Testis (tissue), 2 donors: Measurements from ENCODE around the gene SLCO4A1.

Source experiments
- POLR2A ChIP-seq: fragments of 450-650 bp; IDR thresholded peaks from one replicate; pipeline ENCODE4 v1.6.1; 2017; ENCODE audit warnings: antibody characterized with exemption, mild to moderate bottlenecking, moderate library complexity
- TF ChIP-seq, protein P1 (sequence below), 3 experiments: fragments of 450-650 bp in 2 of 3; fragments of 200-600 bp in 1 of 3; sonication (generic) in 1 of 3; IDR thresholded peaks; one replicate each; pipeline ENCODE4 v1.5.1; 2016 to 2019; ENCODE audit warnings: antibody characterized with exemption in 3 of 3, mild to moderate bottlenecking in 2 of 3, moderate library complexity in 1 of 3

DNA sequence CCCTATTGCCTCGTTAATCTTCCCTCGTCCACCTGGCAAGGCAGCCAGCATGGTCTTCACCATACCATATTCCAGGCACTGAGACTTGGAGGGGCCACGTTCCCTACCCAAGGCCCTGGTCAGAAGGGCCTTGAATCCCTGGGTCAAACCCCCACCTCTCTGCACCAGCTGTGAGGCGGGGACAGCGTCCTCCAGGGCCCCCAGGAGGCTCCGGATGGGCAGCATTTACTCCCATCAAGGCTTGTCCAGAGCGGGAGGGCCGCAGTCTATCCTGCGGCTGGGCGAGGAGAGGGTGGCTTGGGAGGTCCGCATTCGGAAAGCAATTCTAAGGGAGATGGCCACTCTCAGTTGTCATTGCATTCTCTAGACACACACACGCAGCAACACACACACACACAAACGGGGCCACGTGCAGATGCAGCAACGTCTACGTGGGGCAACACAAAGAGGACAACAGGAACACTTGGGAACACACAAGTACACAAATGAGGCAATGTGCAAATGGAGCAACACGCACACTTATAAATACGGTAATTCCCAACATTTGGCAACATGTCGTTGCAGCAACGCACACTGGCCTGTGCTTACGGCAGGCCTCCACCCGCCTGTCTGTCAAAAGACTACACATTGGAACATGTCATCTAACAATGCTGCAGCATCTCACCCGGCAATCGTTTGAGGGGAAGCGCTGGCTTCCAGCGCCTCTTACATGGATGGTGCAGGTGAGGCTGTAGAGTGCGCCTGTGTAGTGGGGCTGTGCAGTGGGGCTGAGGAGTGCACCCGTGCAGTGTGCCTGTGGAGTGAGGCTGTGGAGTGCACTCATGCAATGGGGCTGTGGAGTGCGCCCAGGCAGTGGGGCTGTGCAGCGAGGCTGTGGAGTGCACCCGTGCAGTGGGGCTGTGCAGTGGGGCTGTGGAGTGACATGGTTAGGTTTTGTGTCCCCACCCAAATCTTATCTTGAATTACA lies 53.4 kb downstream of the SLCO4A1 start:
- TF ChIP-seq POLR2A, result no peak
- TF ChIP-seq, protein P1, sequence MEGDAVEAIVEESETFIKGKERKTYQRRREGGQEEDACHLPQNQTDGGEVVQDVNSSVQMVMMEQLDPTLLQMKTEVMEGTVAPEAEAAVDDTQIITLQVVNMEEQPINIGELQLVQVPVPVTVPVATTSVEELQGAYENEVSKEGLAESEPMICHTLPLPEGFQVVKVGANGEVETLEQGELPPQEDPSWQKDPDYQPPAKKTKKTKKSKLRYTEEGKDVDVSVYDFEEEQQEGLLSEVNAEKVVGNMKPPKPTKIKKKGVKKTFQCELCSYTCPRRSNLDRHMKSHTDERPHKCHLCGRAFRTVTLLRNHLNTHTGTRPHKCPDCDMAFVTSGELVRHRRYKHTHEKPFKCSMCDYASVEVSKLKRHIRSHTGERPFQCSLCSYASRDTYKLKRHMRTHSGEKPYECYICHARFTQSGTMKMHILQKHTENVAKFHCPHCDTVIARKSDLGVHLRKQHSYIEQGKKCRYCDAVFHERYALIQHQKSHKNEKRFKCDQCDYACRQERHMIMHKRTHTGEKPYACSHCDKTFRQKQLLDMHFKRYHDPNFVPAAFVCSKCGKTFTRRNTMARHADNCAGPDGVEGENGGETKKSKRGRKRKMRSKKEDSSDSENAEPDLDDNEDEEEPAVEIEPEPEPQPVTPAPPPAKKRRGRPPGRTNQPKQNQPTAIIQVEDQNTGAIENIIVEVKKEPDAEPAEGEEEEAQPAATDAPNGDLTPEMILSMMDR (IDR thresholded peaks at IDR 0.05), result no peak
